ENCODE measurements around the gene ATP1A1. TPM values are rescaled to one million over a fixed set of nuclear protein-coding genes. Genes with fewer than 3 reads are reported as not detected.

ATP1A1 gene
- total RNA-seq, 4 donors from 2014 or later = 90.9 to 208 (median 174) TPM

- WGBS, 2 donors (ENCODE audit: low coverage in 1 of 2) = 87 to 88% methylated on average over 3 of the region's 3 CpGs
- TF ChIP-seq, protein P1, sequence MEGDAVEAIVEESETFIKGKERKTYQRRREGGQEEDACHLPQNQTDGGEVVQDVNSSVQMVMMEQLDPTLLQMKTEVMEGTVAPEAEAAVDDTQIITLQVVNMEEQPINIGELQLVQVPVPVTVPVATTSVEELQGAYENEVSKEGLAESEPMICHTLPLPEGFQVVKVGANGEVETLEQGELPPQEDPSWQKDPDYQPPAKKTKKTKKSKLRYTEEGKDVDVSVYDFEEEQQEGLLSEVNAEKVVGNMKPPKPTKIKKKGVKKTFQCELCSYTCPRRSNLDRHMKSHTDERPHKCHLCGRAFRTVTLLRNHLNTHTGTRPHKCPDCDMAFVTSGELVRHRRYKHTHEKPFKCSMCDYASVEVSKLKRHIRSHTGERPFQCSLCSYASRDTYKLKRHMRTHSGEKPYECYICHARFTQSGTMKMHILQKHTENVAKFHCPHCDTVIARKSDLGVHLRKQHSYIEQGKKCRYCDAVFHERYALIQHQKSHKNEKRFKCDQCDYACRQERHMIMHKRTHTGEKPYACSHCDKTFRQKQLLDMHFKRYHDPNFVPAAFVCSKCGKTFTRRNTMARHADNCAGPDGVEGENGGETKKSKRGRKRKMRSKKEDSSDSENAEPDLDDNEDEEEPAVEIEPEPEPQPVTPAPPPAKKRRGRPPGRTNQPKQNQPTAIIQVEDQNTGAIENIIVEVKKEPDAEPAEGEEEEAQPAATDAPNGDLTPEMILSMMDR (IDR thresholded peaks at IDR 0.05) = no peak
- TF ChIP-seq POLR2A (IDR thresholded peaks at IDR 0.05) (no peak), EP300 (IDR thresholded peaks at IDR 0.05) (no peak), POLR2AphosphoS5 (IDR thresholded peaks at IDR 0.05) (no peak)
- no peak overlapping the region for H3K4me3 ChIP-seq
- H3K4me1 ChIP-seq = peaks cover 0 to 11% (median 8%) of the 10 kb centered on the region in 3 donors
- H3K9me3 ChIP-seq = no peaks in the 10 kb centered on the region
- no peaks in the 10 kb centered on the region for H3K27me3 ChIP-seq
- ATAC-seq = no peak
- peaks cover 0 to 14% of the 10 kb centered on the region in 2 donors for H3K36me3 ChIP-seq
- no peak overlapping the region for H3K27ac ChIP-seq
Measured at GRCh38 chr1:116412898-116413297, 39.9 kb downstream of the ATP1A1 start.

- H3K27ac ChIP-seq = no peak overlapping the region
- H3K36me3 ChIP-seq = peaks cover 0 to 10% of the 10 kb centered on the region in 2 donors
- no peak overlapping the region for H3K4me3 ChIP-seq
- H3K4me1 ChIP-seq = peaks cover 0 to 14% (median 10%) of the 10 kb centered on the region in 3 donors
- no peak for ATAC-seq
- TF ChIP-seq EP300 (IDR thresholded peaks at IDR 0.05) = no peak
- TF ChIP-seq POLR2A (IDR thresholded peaks at IDR 0.05) = no peak
- TF ChIP-seq, protein P1 (IDR thresholded peaks at IDR 0.05) = no peak
- no peak for TF ChIP-seq POLR2AphosphoS5 (IDR thresholded peaks at IDR 0.05)
- no peaks in the 10 kb centered on the region for H3K9me3 ChIP-seq
- no peaks in the 10 kb centered on the region for H3K27me3 ChIP-seq
- WGBS, 2 donors (ENCODE audit: low coverage in 1 of 2) = 88 to 92% methylated on average over 2 of the region's 2 CpGs
Measured at GRCh38 chr1:116413414-116413813, 40.4 kb downstream of the ATP1A1 start.

DNA sequence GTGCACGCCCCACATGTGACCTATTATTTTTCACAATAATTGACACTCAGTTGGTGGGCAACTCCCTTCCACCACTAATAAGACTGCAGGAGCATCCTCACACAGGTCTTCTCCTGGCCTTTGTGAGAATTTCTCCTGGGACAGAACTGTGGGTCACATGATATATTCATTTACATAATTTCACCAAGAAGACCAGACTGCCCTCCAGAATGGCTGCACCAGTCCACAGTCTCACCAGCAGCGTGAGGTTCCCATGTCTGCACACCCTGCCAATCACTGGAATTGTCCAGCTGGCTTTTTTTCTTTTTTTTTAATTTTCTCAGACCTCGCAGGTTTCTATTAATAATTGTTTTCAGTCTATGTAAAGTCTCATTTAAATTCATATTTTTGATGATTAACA is 41.3 kb downstream of the ATP1A1 start:
- 90 to 94% methylated on average over 2 to 3 of the region's 3 CpGs for WGBS, 2 donors (ENCODE audit: low coverage in 1 of 2)
- peaks cover 0 to 18% (median 10%) of the 10 kb centered on the region in 3 donors for H3K4me1 ChIP-seq
- ATAC-seq = no peak
- no peak overlapping the region for H3K27ac ChIP-seq
- no peaks in the 10 kb centered on the region for H3K9me3 ChIP-seq
- H3K36me3 ChIP-seq = peaks cover 0 to 4% of the 10 kb centered on the region in 2 donors
- no peak overlapping the region for H3K4me3 ChIP-seq
- TF ChIP-seq, protein P1 (IDR thresholded peaks at IDR 0.05) = no peak
- TF ChIP-seq POLR2A (IDR thresholded peaks at IDR 0.05) = no peak
- no peak for TF ChIP-seq EP300 (IDR thresholded peaks at IDR 0.05)
- TF ChIP-seq POLR2AphosphoS5 (IDR thresholded peaks at IDR 0.05) = no peak
- H3K27me3 ChIP-seq = no peaks in the 10 kb centered on the region

GRCh38 chr1:116415200-116415698 is 42.2 kb downstream of the ATP1A1 start:
- Histone ChIP-seq H3K27ac (no peak overlapping the region), H3K36me3 (no peaks in the 10 kb centered on the region), H3K4me3 (no peak overlapping the region), H3K4me1 (peaks cover 0 to 18% (median 10%) of the 10 kb centered on the region in 3 donors), H3K27me3 (no peaks in the 10 kb centered on the region), H3K9me3 (no peaks in the 10 kb centered on the region)
- no peak for ATAC-seq
- TF ChIP-seq, protein P1 (IDR thresholded peaks at IDR 0.05) = no peak
- TF ChIP-seq POLR2A (IDR thresholded peaks at IDR 0.05) (no peak), EP300 (IDR thresholded peaks at IDR 0.05) (no peak), POLR2AphosphoS5 (IDR thresholded peaks at IDR 0.05) (no peak)
- 90 to 94% methylated on average over 2 to 3 of the region's 3 CpGs for WGBS, 2 donors (ENCODE audit: low coverage in 1 of 2)

Measured in gastroesophageal sphincter (tissue), 4 donors.